Neural cell (in vitro differentiated cells): Measurements from ENCODE around the gene ICA1L.

ENCODE experiments used
- EP300 ChIP-seq: fragments of 450-650 bp; conservative IDR thresholded peaks from 2 replicates; pipeline ENCODE4 v1.6.1; 2014; ENCODE audit warnings: antibody characterized with exemption, mild to moderate bottlenecking, moderate library complexity; ENCODE audit not compliant: poor library complexity, severe bottlenecking
- EZH2 ChIP-seq: fragments of 200-600, 300-800 bp; shearing (Covaris generic), sonication (generic); IDR thresholded peaks from 2 replicates; pipeline ENCODE4 v1.6.1; 2014; ENCODE audit warnings: antibody characterized with exemption, low read length, borderline replicate concordance, mild to moderate bottlenecking; ENCODE audit not compliant: insufficient read depth, poor library complexity, severe bottlenecking
- MXI1 ChIP-seq: fragments of 450-650 bp; conservative IDR thresholded peaks from 2 replicates; pipeline ENCODE4 v1.6.1; 2014; ENCODE audit warnings: antibody characterized with exemption, mild to moderate bottlenecking; ENCODE audit not compliant: poor library complexity, severe bottlenecking
- POLR2AphosphoS5 ChIP-seq: IDR thresholded peaks from 2 replicates; pipeline ENCODE4 v1.6.1; 2012
- RAD21 ChIP-seq: fragments of 450-650 bp; conservative IDR thresholded peaks from 2 replicates; pipeline ENCODE4 v1.6.1; 2014; ENCODE audit warnings: antibody characterized with exemption, mild to moderate bottlenecking, moderate library complexity
- REST ChIP-seq: IDR thresholded peaks from 2 replicates; pipeline ENCODE4 v1.6.1; 2012; ENCODE audit warnings: borderline replicate concordance
- SMC3 ChIP-seq: fragments of 450-650 bp; conservative IDR thresholded peaks from 2 replicates; pipeline ENCODE4 v1.6.1; 2014; ENCODE audit warnings: antibody characterized with exemption, mild to moderate bottlenecking, moderate library complexity; ENCODE audit not compliant: poor library complexity
- TAF1 ChIP-seq: IDR thresholded peaks from 2 replicates; pipeline ENCODE4 v1.6.1; 2012; ENCODE audit warnings: low read depth
- TF ChIP-seq, protein P1 (sequence below): fragments of 450-650 bp; IDR thresholded peaks from 2 replicates; pipeline ENCODE4 v1.5.1; 2014; ENCODE audit warnings: antibody characterized with exemption, mild to moderate bottlenecking, moderate library complexity; ENCODE audit not compliant: poor library complexity, severe bottlenecking

DNA sequence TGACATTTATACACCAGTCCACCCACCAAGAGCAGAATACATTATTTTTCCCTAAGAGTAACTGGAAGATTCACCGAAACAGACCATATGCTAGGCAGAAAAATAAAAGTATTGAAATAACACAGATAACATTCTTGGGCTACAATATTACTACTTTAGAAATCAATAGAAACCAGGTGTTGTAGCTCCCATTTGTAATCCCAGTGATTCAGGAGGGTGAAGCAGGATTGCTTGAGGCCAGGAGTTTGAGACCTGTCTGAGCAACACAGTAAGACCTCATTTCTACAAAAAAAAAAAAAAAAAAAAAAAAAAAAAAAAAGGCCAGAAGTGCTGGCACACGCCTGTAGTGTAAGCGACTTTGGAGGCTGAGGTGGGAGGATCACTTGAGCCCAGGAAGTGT lies 9.6 kb downstream of the ICA1L start:
- TF ChIP-seq, protein P1, sequence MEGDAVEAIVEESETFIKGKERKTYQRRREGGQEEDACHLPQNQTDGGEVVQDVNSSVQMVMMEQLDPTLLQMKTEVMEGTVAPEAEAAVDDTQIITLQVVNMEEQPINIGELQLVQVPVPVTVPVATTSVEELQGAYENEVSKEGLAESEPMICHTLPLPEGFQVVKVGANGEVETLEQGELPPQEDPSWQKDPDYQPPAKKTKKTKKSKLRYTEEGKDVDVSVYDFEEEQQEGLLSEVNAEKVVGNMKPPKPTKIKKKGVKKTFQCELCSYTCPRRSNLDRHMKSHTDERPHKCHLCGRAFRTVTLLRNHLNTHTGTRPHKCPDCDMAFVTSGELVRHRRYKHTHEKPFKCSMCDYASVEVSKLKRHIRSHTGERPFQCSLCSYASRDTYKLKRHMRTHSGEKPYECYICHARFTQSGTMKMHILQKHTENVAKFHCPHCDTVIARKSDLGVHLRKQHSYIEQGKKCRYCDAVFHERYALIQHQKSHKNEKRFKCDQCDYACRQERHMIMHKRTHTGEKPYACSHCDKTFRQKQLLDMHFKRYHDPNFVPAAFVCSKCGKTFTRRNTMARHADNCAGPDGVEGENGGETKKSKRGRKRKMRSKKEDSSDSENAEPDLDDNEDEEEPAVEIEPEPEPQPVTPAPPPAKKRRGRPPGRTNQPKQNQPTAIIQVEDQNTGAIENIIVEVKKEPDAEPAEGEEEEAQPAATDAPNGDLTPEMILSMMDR, result no peak
- TF ChIP-seq POLR2AphosphoS5 (no peak), SMC3 (no peak), RAD21 (no peak), EZH2 (no peak), TAF1 (no peak), MXI1 (no peak), EP300 (no peak), REST (no peak)
